Mucosa of stomach (tissue), 1 donor: ENCODE measurements around the gene RUNDC1.

Experiments
- H3K27me3 ChIP-seq: one replicate; pipeline ENCODE4 v1.7.0; 2013; ENCODE audit warnings: mild to moderate bottlenecking, low read length; ENCODE audit not compliant: control insufficient read depth, insufficient read depth
- H3K36me3 ChIP-seq: one replicate; pipeline ENCODE4 v1.7.0; 2013; ENCODE audit warnings: low read length; ENCODE audit not compliant: control insufficient read depth, insufficient read depth
- H3K4me1 ChIP-seq: one replicate; pipeline ENCODE4 v1.7.0; 2013; ENCODE audit warnings: mild to moderate bottlenecking, low read length; ENCODE audit not compliant: control insufficient read depth, insufficient read depth
- H3K4me3 ChIP-seq: one replicate; pipeline ENCODE4 v1.7.0; 2013; ENCODE audit warnings: low read length
- H3K9ac ChIP-seq: one replicate; pipeline ENCODE4 v1.7.0; 2013; ENCODE audit warnings: mild to moderate bottlenecking, low read length, moderate library complexity
- H3K9me3 ChIP-seq: one replicate; pipeline ENCODE4 v1.7.0; 2013; ENCODE audit warnings: mild to moderate bottlenecking, low read length, moderate library complexity; ENCODE audit not compliant: control insufficient read depth
- donor health status: Pancreatic carcinoma.

The RUNDC1 gene

GRCh38 chr17:43042025-43042628 lies 61.8 kb downstream of the RUNDC1 start:
- Histone ChIP-seq H3K36me3 (no peaks in the 10 kb centered on the region), H3K9me3 (no peaks in the 10 kb centered on the region), H3K9ac (no peak overlapping the region), H3K4me1 (peaks cover 5% of the 10 kb centered on the region), H3K27me3 (no peaks in the 10 kb centered on the region), H3K4me3 (no peak overlapping the region)
